ENCODE measurements around the gene ICAM5.
"Not testable (repeated sequence)": the region's sequence is repeated elsewhere in the genome, so short reads cannot be mapped to it uniquely, and the experiment has no call there.

The ICAM5 gene

DNA sequence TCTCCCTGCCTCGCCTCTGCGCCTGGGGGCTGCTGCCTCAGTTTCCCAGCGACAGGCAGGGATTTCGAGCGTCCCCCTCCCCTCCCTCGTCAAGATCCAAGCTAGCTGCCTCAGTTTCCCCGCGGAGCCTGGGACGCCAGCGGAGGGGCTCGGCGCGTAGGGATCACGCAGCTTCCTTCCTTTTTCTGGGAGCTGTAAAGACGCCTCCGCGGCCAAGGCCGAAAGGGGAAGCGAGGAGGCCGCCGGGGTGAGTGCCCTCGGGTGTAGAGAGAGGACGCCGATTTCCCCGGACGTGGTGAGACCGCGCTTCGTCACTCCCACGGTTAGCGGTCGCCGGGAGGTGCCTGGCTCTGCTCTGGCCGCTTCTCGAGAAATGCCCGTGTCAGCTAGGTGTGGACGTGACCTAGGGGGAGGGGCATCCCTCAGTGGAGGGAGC lies 19.6 kb upstream of the ICAM5 start:
- no peak overlapping the region for H3K27ac ChIP-seq (ENCODE audit: insufficient read depth, low read depth, low read length, poor library complexity, severe bottlenecking)
- H3K27me3 ChIP-seq (ENCODE audit: control insufficient read depth, insufficient read depth, low read length, poor library complexity, severe bottlenecking), result peaks cover 38% of the 10 kb centered on the region
- no peaks in the 10 kb centered on the region for H3K4me1 ChIP-seq (ENCODE audit: control insufficient read depth, insufficient read depth, low read length)
- H3K4me3 ChIP-seq (ENCODE audit: insufficient read depth, low read depth, low read length), result no peak overlapping the region
- WGBS, 2 experiments, result 13 to 16% methylated on average over 37 of the region's 37 CpGs
- H3K36me3 ChIP-seq (ENCODE audit: control insufficient read depth, insufficient read depth, low read length), result no peaks in the 10 kb centered on the region
- no peaks in the 10 kb centered on the region for H3K9me3 ChIP-seq (ENCODE audit: control insufficient read depth, low read length)

DNA sequence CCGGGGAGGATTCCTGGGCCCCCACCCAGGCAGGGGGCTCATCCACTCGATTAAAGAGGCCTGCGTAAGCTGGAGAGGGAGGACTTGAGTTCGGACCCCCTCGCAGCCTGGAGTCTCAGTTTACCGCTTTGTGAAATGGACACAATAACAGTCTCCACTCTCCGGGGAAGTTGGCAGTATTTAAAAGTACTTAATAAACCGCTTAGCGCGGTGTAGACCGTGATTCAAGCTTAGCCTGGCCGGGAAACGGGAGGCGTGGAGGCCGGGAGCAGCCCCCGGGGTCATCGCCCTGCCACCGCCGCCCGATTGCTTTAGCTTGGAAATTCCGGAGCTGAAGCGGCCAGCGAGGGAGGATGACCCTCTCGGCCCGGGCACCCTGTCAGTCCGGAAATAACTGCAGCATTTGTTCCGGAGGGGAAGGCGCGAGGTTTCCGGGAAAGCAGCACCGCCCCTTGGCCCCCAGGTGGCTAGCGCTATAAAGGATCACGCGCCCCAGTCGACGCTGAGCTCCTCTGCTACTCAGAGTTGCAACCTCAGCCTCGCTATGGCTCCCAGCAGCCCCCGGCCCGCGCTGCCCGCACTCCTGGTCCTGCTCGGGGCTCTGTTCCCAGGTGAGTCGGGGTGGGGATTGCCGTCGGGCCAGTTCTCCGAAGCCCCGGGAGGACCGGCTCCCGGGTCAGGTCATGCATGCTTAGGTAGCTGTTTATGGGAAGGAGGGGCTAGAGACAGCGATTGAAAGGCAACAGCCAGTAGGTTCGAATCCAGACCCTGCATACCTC lies 18.9 kb upstream of the ICAM5 start, which contains the start of gene ICAM1:
ICAM1 (plus strand) TSS at position 505 of the 779 bp plus-strand sequence; CDS start at position 545, 40 bp downstream.
- peaks cover 38% of the 10 kb centered on the region for H3K27me3 ChIP-seq (ENCODE audit: control insufficient read depth, insufficient read depth, low read length, poor library complexity, severe bottlenecking)
- no peaks in the 10 kb centered on the region for H3K36me3 ChIP-seq (ENCODE audit: control insufficient read depth, insufficient read depth, low read length)
- H3K27ac ChIP-seq (ENCODE audit: insufficient read depth, low read depth, low read length, poor library complexity, severe bottlenecking), result no peak within 1 kb of the TSS
- no peaks in the 10 kb centered on the region for H3K4me1 ChIP-seq (ENCODE audit: control insufficient read depth, insufficient read depth, low read length)
- H3K9me3 ChIP-seq (ENCODE audit: control insufficient read depth, low read length), result no peaks in the 10 kb centered on the region
- 6% methylated on average over 51 of the region's 51 CpGs for WGBS, 2 experiments
- peak within 1 kb of the TSS; percentile 11 for H3K4me3 ChIP-seq (ENCODE audit: insufficient read depth, low read depth, low read length)

GRCh38 chr19:10271543-10272086 lies 18.1 kb upstream of the ICAM5 start:
- 68 to 71% methylated on average over 12 of the region's 12 CpGs for WGBS, 2 experiments
- Histone ChIP-seq H3K4me1 (ENCODE audit: control insufficient read depth, insufficient read depth, low read length) (no peaks in the 10 kb centered on the region), H3K9me3 (ENCODE audit: control insufficient read depth, low read length) (no peaks in the 10 kb centered on the region), H3K27me3 (ENCODE audit: control insufficient read depth, insufficient read depth, low read length, poor library complexity, severe bottlenecking) (peaks cover 38% of the 10 kb centered on the region), H3K4me3 (ENCODE audit: insufficient read depth, low read depth, low read length) (no peak overlapping the region), H3K27ac (ENCODE audit: insufficient read depth, low read depth, low read length, poor library complexity, severe bottlenecking) (no peak overlapping the region), H3K36me3 (ENCODE audit: control insufficient read depth, insufficient read depth, low read length) (no peaks in the 10 kb centered on the region)

DNA sequence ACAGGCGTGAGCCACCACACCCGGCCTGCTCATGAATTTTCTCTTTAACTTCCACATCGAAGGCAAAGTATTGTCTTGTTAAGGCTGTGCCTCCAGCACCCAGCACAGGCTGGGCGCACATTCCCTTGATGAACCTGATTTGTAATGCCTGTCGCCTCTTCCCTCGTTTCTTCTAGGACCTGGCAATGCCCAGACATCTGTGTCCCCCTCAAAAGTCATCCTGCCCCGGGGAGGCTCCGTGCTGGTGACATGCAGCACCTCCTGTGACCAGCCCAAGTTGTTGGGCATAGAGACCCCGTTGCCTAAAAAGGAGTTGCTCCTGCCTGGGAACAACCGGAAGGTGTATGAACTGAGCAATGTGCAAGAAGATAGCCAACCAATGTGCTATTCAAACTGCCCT lies 15.2 kb upstream of the ICAM5 start:
- H3K9me3 ChIP-seq (ENCODE audit: control insufficient read depth, low read length), result no peaks in the 10 kb centered on the region

GRCh38 chr19:10277795-10278589 lies 11.8 kb upstream of the ICAM5 start:
- Histone ChIP-seq H3K9me3 (ENCODE audit: control insufficient read depth, low read length) (no peaks in the 10 kb centered on the region), H3K4me3 (ENCODE audit: insufficient read depth, low read depth, low read length) (no peak overlapping the region), H3K36me3 (ENCODE audit: control insufficient read depth, insufficient read depth, low read length) (no peaks in the 10 kb centered on the region), H3K27me3 (ENCODE audit: control insufficient read depth, insufficient read depth, low read length, poor library complexity, severe bottlenecking) (no peaks in the 10 kb centered on the region), H3K4me1 (ENCODE audit: control insufficient read depth, insufficient read depth, low read length) (no peaks in the 10 kb centered on the region), H3K27ac (ENCODE audit: insufficient read depth, low read depth, low read length, poor library complexity, severe bottlenecking) (no peak overlapping the region)
- 93% methylated on average over 8 to 9 of the region's 9 CpGs for WGBS, 2 experiments

More for the DNA sequence above, 15.2 kb upstream of the ICAM5 start:
- H3K27ac ChIP-seq (ENCODE audit: insufficient read depth, low read depth, low read length, poor library complexity, severe bottlenecking), result no peak overlapping the region
- WGBS, 2 experiments, result 90 to 92% methylated on average over 10 of the region's 10 CpGs
- H3K27me3 ChIP-seq (ENCODE audit: control insufficient read depth, insufficient read depth, low read length, poor library complexity, severe bottlenecking), result peaks cover 32% of the 10 kb centered on the region
- H3K36me3 ChIP-seq (ENCODE audit: control insufficient read depth, insufficient read depth, low read length), result no peaks in the 10 kb centered on the region
- no peak overlapping the region for H3K4me3 ChIP-seq (ENCODE audit: insufficient read depth, low read depth, low read length)
- no peaks in the 10 kb centered on the region for H3K4me1 ChIP-seq (ENCODE audit: control insufficient read depth, insufficient read depth, low read length)

GRCh38 chr19:10278935-10279334 lies 10.8 kb upstream of the ICAM5 start:
- 91 to 94% methylated on average over 1 of the region's 1 CpG for WGBS, 2 experiments
- no peaks in the 10 kb centered on the region for H3K9me3 ChIP-seq (ENCODE audit: control insufficient read depth, low read length)

DNA sequence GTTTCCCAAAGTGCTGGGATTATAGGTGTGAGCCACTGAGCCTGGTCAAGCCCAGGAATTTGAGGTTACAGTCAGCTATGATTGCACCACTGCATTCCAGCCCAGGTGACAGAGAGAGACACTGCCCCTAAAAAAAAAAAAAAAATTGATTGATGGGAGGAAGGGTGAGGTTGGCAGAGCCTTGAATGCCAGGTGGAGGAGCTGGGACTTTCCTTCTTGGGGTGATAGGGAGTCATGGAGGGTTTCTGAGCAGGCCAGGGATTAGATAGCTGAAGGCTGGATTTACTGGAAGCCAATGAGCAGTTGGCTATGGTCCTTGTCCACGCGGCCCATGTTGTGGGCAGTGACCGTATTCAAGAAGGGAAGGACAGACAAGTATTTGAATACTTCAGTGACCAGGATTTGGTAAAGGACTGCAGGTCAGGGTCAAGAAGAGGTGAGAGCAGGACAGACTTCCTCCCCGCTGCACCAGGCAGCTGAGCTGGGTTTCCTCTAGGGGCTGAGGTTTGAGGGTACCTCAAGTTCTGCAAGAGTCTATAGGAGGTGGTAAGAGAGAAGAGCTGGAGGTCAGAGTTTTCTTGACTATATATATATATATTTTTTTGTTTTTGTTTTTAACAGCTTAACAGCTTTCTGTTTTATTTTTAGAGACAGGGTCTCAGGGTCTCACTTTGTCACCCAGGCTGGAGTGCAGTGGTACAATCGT lies 9.9 kb upstream of the ICAM5 start:
- H3K27me3 ChIP-seq (ENCODE audit: control insufficient read depth, insufficient read depth, low read length, poor library complexity, severe bottlenecking), result no peaks in the 10 kb centered on the region
- no peak overlapping the region for H3K4me3 ChIP-seq (ENCODE audit: insufficient read depth, low read depth, low read length)
- no peaks in the 10 kb centered on the region for H3K9me3 ChIP-seq (ENCODE audit: control insufficient read depth, low read length)
- no peaks in the 10 kb centered on the region for H3K4me1 ChIP-seq (ENCODE audit: control insufficient read depth, insufficient read depth, low read length)
- WGBS, 2 experiments, result 88 to 91% methylated on average over 5 of the region's 5 CpGs
- no peak overlapping the region for H3K27ac ChIP-seq (ENCODE audit: insufficient read depth, low read depth, low read length, poor library complexity, severe bottlenecking)
- no peaks in the 10 kb centered on the region for H3K36me3 ChIP-seq (ENCODE audit: control insufficient read depth, insufficient read depth, low read length)

More at GRCh38 chr19:10278935-10279334, 10.8 kb upstream of the ICAM5 start:
- no peaks in the 10 kb centered on the region for H3K36me3 ChIP-seq (ENCODE audit: control insufficient read depth, insufficient read depth, low read length)
- no peaks in the 10 kb centered on the region for H3K27me3 ChIP-seq (ENCODE audit: control insufficient read depth, insufficient read depth, low read length, poor library complexity, severe bottlenecking)
- H3K4me1 ChIP-seq (ENCODE audit: control insufficient read depth, insufficient read depth, low read length), result no peaks in the 10 kb centered on the region
- no peak overlapping the region for H3K27ac ChIP-seq (ENCODE audit: insufficient read depth, low read depth, low read length, poor library complexity, severe bottlenecking)
- no peak overlapping the region for H3K4me3 ChIP-seq (ENCODE audit: insufficient read depth, low read depth, low read length)

DNA sequence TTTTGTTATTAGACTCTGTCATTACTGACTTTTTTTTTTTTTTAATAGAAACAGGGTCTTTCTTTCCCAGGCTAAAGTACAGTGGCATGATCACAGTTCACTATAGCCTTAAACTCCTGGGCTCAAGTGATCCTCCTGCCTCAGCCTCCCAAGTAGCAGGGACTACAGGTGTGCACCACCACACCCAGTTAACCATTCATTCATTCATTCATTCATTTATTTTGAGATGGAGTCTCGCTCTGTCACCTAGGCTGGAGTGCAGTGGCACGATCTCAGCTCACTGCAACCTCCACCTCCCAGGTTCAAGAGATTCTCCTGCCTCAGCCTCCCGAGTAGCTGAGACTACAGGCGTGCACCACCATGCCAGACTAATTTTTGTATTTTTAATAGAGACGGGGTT lies 7.7 kb upstream of the ICAM5 start:
- 89 to 92% methylated on average over 5 of the region's 5 CpGs for WGBS, 2 experiments
- H3K27ac ChIP-seq (ENCODE audit: insufficient read depth, low read depth, low read length, poor library complexity, severe bottlenecking); H3K9me3 ChIP-seq (ENCODE audit: control insufficient read depth, low read length); H3K36me3 ChIP-seq (ENCODE audit: control insufficient read depth, insufficient read depth, low read length); H3K4me3 ChIP-seq (ENCODE audit: insufficient read depth, low read depth, low read length); H3K4me1 ChIP-seq (ENCODE audit: control insufficient read depth, insufficient read depth, low read length): not testable (repeated sequence)
- H3K27me3 ChIP-seq (ENCODE audit: control insufficient read depth, insufficient read depth, low read length, poor library complexity, severe bottlenecking), result peaks cover 13% of the 10 kb centered on the region

- Histone ChIP-seq H3K4me1 (ENCODE audit: control insufficient read depth, insufficient read depth, low read length) (peaks cover 4% of the 10 kb centered on the region), H3K27ac (ENCODE audit: insufficient read depth, low read depth, low read length, poor library complexity, severe bottlenecking) (no peak overlapping the region), H3K36me3 (ENCODE audit: control insufficient read depth, insufficient read depth, low read length) (no peaks in the 10 kb centered on the region), H3K27me3 (ENCODE audit: control insufficient read depth, insufficient read depth, low read length, poor library complexity, severe bottlenecking) (peaks cover 28% of the 10 kb centered on the region), H3K4me3 (ENCODE audit: insufficient read depth, low read depth, low read length) (no peak overlapping the region), H3K9me3 (ENCODE audit: control insufficient read depth, low read length) (no peaks in the 10 kb centered on the region)
- WGBS, 2 experiments, result 84 to 87% methylated on average over 23 of the region's 23 CpGs
Observed at GRCh38 chr19:10283301-10284064, 6.3 kb upstream of the ICAM5 start.

Data from ectodermal cell (in vitro differentiated cells).